GM21529 (cell line): ENCODE measurements around the gene SLC38A8.

Source experiments
- ATAC-seq: cut with Tn5 transposase; IDR thresholded peaks from one replicate; pipeline ENCODE4 v1.9.1; 2021; ENCODE audit not compliant: unreplicated experiment

The SLC38A8 gene

GRCh38 chr16:84068783-84069462, 26.3 kb upstream of the SLC38A8 start:
- no peak for ATAC-seq

DNA sequence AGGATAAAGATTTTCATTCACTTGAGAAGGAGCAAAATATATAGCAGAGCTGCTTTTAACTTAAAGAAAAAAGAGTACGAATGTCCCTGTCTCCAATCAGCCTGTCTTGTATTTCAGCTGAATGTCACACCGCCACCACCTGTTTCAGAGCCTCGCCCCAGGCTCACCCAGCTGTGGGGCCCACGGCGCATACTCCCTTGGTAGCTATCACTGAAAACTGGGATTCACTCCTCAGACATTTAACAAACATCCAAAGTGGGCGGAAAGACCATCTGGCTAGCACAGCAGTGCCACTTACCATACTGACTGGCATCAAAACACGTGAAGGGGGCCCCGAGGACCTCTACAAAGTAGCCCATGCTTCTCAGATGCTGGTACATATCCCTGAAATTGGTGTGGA, 25.4 kb upstream of the SLC38A8 start:
- no peak for ATAC-seq

- ATAC-seq = no peak
These were observed 25.0 kb upstream of the SLC38A8 start for GRCh38 chr16:84067640-84068039.

DNA sequence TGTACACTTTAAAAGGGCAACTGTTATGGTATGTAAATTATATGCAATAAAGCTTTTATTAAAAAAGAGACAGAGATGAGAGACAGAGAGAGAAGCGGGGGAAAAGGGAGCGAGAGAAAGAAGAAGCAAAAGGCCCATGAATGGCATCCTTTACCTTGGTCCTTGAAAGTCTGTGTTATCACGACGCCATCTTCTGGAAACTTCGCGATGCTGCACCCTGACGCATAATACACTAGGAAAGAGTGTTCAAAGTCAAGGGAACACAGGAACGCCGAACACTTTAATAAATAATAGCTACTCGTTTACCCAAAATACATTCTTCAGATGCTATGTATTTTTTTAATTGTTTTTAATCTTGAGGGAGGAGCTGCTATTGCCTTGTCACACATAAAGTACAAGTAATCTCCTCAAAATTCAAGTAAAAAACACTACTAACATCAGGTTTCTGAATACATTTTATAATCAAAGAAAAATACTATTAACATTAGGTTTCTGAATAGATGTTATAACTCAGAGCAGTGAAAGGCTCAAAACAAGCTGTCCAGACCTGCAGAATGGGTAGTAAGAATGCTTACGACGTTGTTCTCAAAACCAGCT, 23.0 kb upstream of the SLC38A8 start:
- ATAC-seq = no peak

DNA sequence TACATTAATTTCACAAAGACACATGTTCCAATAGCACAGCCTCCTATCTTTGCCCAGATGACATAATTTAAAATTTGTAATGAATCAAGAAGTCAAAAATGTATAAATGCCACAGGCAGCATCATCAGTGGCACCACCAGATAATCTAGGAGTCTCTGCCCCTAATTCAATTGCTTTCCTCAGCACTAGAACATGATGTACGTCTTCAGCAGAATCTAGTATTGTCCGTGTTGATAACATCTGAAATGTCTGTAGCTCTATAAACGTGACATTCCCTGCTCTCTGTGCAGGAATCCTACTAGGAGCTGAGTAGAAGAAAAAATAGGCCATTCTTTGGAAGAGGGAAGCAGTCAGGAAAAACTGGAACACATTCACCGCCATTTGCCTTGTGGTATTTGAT, 21.4 kb upstream of the SLC38A8 start:
- ATAC-seq = no peak

DNA sequence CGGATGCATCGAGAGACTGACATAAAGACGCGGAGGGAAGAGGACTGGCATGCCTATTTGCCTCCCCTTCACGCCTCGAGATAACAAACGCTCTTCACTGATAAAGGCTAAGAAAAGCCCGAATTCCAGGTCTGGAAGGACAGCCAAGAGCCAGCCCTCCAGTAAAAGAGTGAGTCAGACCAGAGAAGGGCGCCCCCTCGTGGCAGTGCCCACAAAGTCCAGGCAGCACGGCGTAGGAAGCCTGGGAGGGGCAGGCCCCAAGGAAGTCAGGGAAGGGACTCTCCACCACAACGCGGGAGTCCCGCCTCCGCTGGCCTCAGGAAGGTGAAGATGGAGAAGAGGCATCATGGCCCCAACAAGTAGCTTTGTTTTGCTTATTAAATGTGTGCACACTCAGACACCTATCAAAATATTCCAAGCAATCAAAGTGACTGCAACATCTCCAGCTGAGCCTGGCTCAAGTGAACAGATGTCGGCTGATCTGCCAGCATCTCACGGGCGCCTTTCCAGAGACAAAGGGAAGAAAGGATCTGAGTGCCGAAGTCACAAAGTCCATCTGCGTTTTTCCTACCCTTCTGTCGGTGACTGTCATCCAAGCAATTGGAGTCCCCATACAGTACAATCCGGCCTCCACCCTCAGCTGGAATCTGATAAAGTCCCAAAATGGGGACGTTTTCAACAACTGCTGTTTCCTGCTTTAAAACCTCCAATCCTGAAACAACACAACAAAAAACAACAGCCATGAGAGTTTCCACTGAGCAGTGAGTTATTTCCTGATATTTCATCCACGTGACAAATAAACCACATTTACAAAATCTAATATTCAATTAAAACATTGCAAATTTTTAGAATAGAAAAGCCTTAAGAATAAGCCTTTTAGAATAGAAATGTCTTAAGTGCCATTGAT, 20.4 kb upstream of the SLC38A8 start:
- ATAC-seq = no peak

DNA sequence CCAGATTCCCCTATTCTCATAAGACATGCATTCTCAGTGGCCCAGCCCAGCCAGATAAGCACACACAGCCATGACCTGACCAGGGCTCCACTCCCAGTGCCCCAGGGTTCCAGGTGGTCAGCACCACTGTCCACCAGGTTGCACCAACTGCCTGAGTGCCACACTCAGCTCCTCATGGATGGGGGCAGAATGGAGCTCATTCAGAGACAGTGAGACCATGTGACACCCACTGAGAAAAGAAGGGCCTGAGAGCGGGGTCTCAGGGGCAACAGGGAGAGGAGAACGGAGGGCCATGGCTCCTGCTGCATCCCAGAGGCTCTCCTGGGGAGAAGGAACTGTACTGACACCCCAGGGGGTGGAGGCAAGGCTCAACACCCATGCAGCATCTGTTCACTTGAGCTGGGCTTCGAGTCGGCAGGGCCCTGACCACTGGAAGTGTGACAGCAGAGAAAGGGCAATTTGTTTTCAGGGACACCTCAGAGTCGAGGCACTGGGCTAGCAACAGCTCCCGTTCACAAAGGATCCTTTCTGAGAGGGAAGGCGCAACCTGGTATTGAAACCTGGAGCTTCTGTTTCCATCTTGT, 18.7 kb upstream of the SLC38A8 start:
- no peak for ATAC-seq

GRCh38 chr16:84059946-84060901, 17.6 kb upstream of the SLC38A8 start:
- ATAC-seq = no peak

DNA sequence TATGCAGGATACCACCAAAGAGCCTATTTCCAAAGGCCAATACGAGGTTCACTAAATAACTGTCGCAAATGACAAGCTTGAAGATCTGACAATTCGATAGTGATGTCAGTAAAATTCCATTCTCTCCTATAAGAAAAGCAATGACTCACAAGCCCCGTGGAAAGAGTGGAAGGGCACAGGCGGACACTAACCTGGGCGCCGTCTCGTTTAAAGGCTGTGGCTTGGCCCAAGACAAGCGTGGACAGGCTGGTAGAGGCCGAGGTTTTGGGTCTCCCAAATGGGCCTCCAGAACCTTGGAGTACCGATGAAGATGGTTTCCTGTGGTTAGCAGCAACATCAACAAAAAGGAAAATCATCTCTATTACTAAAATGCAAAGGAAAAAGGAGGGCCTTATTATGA, 16.5 kb upstream of the SLC38A8 start:
- ATAC-seq = no peak

DNA sequence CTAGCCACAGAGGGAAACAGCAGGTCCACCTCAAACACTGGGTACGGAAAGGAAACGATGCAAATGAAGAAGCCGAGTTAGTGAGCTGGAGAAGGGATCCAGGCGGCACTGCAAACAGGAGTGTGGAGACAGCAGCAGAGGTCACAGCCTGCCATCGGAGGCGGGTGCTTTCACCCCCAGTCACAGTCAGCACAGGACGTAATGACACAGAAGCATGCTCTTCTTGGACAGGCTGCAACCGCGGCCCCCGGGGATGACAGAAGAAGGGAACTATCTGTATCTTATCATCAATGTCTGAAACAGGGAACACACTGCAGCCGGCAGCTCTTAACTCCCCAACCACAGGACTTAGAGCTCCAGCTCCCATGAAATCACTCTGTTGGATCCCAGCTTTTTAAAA, 16.1 kb upstream of the SLC38A8 start:
- ATAC-seq = no peak

DNA sequence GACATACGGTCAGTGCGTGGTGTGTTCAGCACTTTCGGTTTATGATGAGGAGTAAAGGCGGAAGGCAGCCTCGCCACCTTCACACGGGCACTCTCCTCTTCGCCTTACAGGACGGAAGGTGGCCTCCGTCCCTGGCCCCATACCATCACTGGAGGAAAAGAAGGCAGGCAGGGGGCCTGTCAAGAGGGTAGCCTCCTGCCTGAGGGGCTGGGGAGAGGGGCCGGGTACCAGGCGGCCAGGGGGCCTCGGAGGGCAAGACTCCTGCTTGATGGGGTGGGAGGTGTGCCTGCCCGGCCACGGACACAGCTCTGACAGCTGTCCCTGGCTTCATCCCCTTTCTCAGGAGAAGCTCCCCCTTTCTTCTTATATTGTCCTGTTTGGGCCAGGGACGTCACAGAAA, 15.6 kb upstream of the SLC38A8 start:
- no peak for ATAC-seq

DNA sequence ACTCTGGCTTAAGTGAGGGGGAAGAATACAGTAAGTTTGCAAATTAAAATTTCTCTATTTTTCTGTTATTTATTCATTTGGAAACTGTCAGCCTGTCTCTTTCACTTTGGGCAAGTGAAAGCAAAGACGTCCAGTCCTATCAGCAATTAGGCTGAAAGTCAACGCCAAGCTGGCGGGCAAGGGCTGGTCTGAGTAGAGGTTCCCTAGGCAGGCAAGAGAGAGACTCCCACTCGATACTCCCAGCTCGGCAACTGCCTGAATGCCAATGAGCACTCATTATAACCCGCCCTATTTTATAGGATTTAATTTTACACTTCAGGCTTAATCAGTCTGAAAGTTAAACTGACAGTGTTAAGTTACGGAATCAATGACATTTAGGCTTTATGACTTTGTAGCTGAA, 14.3 kb upstream of the SLC38A8 start:
- no peak for ATAC-seq

DNA sequence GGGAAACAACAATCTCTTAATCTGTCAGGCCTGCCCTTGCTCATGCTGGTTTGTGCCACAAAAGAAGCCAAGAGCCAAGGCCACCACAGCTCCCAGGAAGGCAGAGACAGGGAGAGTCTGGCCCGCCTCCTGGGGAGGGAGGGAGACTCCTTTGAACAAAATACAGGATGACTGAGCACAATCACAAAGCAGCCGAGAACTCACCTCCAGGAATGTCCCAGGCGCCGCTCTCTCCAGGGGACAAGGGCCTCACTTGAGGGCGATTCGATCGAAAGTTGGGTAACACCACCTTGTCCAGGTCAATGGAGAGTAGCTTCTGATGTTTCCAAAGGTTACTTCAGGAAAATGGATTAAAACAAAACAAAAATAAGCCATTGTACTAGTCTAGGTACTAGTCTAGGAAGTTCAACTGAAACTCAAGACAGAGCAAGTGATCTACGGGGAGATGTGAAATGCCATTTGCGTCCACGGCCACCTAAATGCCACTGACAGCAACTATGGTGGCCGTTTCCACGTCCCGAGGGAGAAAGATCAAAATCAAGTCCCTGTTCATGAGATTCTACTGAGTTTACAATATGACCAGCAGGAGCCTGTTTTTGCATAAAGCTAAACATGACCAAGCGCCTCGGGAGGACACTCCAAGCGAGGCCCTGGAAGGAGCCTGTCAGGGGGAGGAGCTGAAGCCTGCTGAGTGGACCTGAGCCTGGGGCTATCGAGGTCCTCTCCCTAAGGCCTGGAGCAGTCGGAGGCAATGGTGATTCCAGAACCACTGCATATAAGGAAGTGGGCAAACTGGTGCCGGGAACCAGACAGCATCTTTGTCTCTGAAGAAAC, 13.4 kb upstream of the SLC38A8 start:
- ATAC-seq = no peak

DNA sequence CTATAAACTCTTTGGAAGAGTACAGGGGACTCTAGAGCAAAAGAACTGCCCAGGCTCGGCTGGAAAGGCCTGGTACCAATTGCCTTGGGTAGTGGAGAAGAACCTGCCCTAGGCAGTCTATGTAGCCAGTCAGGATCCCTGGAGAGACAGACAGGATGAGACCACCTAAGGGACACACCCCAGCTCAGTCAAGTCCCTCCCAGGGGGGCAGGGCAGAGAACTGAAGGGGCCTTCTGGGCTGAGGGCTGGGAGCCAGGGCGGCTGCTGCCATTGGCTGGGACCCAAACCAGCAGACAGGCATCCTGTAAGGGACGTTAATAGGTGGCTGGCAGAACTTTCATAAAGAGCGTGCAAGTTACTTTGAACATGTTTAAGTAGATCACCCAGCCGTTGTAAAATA, 12.8 kb upstream of the SLC38A8 start:
- ATAC-seq = no peak

GRCh38 chr16:84054916-84055315, 12.3 kb upstream of the SLC38A8 start:
- no peak for ATAC-seq

- ATAC-seq = no peak
These were observed 11.7 kb upstream of the SLC38A8 start for GRCh38 chr16:84054271-84054670.

- no peak for ATAC-seq
These were observed 10.6 kb upstream of the SLC38A8 start for GRCh38 chr16:84053237-84053636.

- ATAC-seq = no peak
These were observed 9.6 kb upstream of the SLC38A8 start for GRCh38 chr16:84052071-84052622.

DNA sequence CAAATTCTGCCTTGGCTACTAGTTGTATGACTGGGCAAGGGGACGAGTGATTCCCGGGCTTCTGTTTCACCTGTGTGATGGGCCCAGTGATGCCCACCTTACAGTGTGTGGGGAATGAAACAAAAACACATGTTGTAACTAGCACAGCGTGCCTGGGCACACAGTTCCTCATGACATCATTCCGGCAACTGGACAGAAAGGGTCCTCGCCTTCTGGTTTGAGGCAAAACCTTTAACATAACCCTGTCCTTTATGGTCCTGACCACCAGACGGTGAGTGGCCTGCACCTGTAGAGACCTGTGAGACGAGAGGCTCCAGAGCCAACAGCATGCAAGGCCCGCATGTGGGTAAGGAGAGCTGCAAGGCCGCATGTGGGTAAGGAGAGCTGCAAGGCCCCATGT, 7.7 kb upstream of the SLC38A8 start:
- ATAC-seq = no peak
